ENCODE results near the gene DVL2. TPM values are rescaled to one million over a fixed set of nuclear protein-coding genes. Genes with fewer than 3 reads are reported as not detected.
"Not testable (repeated sequence)": the region's sequence is repeated elsewhere in the genome, so short reads cannot be mapped to it uniquely, and the experiment has no call there.

The DVL2 gene
- total RNA-seq, 1 experiment from 2014 or later = 41.3 TPM

- no peak for DNase-seq
- no peaks in the 10 kb centered on the region for H3K9me3 ChIP-seq
- no peaks in the 10 kb centered on the region for H3K4me1 Mint-ChIP-seq (ENCODE audit: low read depth, unreplicated experiment)
- CTCF ChIA-PET = no interaction called here
- H3K4me1 ChIP-seq = no peaks in the 10 kb centered on the region
- H3K27me3 Mint-ChIP-seq (ENCODE audit: insufficient read depth, unreplicated experiment) = no peaks in the 10 kb centered on the region
- intact Hi-C loops (cut with micrococcal nuclease; ENCODE audit: unreplicated experiment) = no loop called here
- no peak overlapping the region for H3K27ac Mint-ChIP-seq (ENCODE audit: unreplicated experiment)
- TF ChIP-seq CTCF (IDR thresholded peaks at IDR 0.05; ENCODE audit: insufficient read depth in 1 of 2, low read depth in 1 of 2, low read length in 1 of 2, severe bottlenecking in 1 of 2, unreplicated experiment in 1 of 2) = no peak
- POLR2A ChIA-PET = no interaction called here
- no peak overlapping the region for H3K4me3 ChIP-seq (ENCODE audit: low read depth, low read length)
- H3K9me3 Mint-ChIP-seq (ENCODE audit: unreplicated experiment) = no peaks in the 10 kb centered on the region
- H3K4me3 Mint-ChIP-seq (ENCODE audit: unreplicated experiment) = no peak overlapping the region
- no TSS peak for BruUV-seq (replicated peaks)
- no peaks in the 10 kb centered on the region for H3K36me3 Mint-ChIP-seq (ENCODE audit: insufficient read depth, unreplicated experiment)
- no peaks in the 10 kb centered on the region for H3K36me3 ChIP-seq (ENCODE audit: control insufficient read depth, insufficient read depth, low read length)
- H3K27me3 ChIP-seq (replicated peaks; ENCODE audit: control insufficient read depth, insufficient read depth, low read length) = no peaks in the 10 kb centered on the region
Observed at GRCh38 chr17:7184647-7185046, 49.7 kb downstream of the DVL2 start.

- DNase-seq = no peak
- intact Hi-C loops (cut with micrococcal nuclease; ENCODE audit: unreplicated experiment) = no loop called here
- BruUV-seq (replicated peaks) = no TSS peak
- Mint-ChIP-seq H3K4me1 (ENCODE audit: low read depth, unreplicated experiment) (no peaks in the 10 kb centered on the region), H3K9me3 (ENCODE audit: unreplicated experiment) (no peaks in the 10 kb centered on the region), H3K4me3 (ENCODE audit: unreplicated experiment) (no peak overlapping the region), H3K36me3 (ENCODE audit: insufficient read depth, unreplicated experiment) (no peaks in the 10 kb centered on the region), H3K27me3 (ENCODE audit: insufficient read depth, unreplicated experiment) (no peaks in the 10 kb centered on the region), H3K27ac (ENCODE audit: unreplicated experiment) (no peak overlapping the region)
- Histone ChIP-seq H3K4me1 (no peaks in the 10 kb centered on the region), H3K36me3 (ENCODE audit: control insufficient read depth, insufficient read depth, low read length) (no peaks in the 10 kb centered on the region), H3K4me3 (ENCODE audit: low read depth, low read length) (no peak overlapping the region), H3K27me3 (replicated peaks; ENCODE audit: control insufficient read depth, insufficient read depth, low read length) (no peaks in the 10 kb centered on the region), H3K9me3 (no peaks in the 10 kb centered on the region)
- TF ChIP-seq CTCF (IDR thresholded peaks at IDR 0.05; ENCODE audit: insufficient read depth in 1 of 2, low read depth in 1 of 2, low read length in 1 of 2, severe bottlenecking in 1 of 2, unreplicated experiment in 1 of 2) = no peak
- ChIA-PET POLR2A (no interaction called here), CTCF (no interaction called here)
Observed at GRCh38 chr17:7184091-7184488, 50.2 kb downstream of the DVL2 start.

- no peak overlapping the region for H3K27ac Mint-ChIP-seq (ENCODE audit: unreplicated experiment)
- H3K9me3 ChIP-seq = no peaks in the 10 kb centered on the region
- no peaks in the 10 kb centered on the region for H3K27me3 Mint-ChIP-seq (ENCODE audit: insufficient read depth, unreplicated experiment)
- no TSS peak for BruUV-seq (replicated peaks)
- TF ChIP-seq CTCF (IDR thresholded peaks at IDR 0.05; ENCODE audit: insufficient read depth in 1 of 2, low read depth in 1 of 2, low read length in 1 of 2, severe bottlenecking in 1 of 2, unreplicated experiment in 1 of 2) = no peak
- ChIA-PET POLR2A (no interaction called here), CTCF (no interaction called here)
- H3K36me3 Mint-ChIP-seq (ENCODE audit: insufficient read depth, unreplicated experiment) = no peaks in the 10 kb centered on the region
- H3K27me3 ChIP-seq (replicated peaks; ENCODE audit: control insufficient read depth, insufficient read depth, low read length) = no peaks in the 10 kb centered on the region
- no peak overlapping the region for H3K4me3 Mint-ChIP-seq (ENCODE audit: unreplicated experiment)
- DNase-seq = no peak
- no peaks in the 10 kb centered on the region for H3K36me3 ChIP-seq (ENCODE audit: control insufficient read depth, insufficient read depth, low read length)
- H3K4me1 Mint-ChIP-seq (ENCODE audit: low read depth, unreplicated experiment) = no peaks in the 10 kb centered on the region
- H3K4me1 ChIP-seq = no peaks in the 10 kb centered on the region
- H3K9me3 Mint-ChIP-seq (ENCODE audit: unreplicated experiment) = no peaks in the 10 kb centered on the region
- H3K4me3 ChIP-seq (ENCODE audit: low read depth, low read length) = no peak overlapping the region
- intact Hi-C loops (cut with micrococcal nuclease; ENCODE audit: unreplicated experiment) = no loop called here
Observed at GRCh38 chr17:7183433-7184090, 50.8 kb downstream of the DVL2 start.

- H3K36me3 ChIP-seq (ENCODE audit: control insufficient read depth, insufficient read depth, low read length); CTCF ChIA-PET; DNase-seq; H3K4me3 Mint-ChIP-seq (ENCODE audit: unreplicated experiment); H3K36me3 Mint-ChIP-seq (ENCODE audit: insufficient read depth, unreplicated experiment); H3K4me1 ChIP-seq; H3K27me3 ChIP-seq (replicated peaks; ENCODE audit: control insufficient read depth, insufficient read depth, low read length); BruUV-seq (replicated peaks); H3K27me3 Mint-ChIP-seq (ENCODE audit: insufficient read depth, unreplicated experiment); POLR2A ChIA-PET; intact Hi-C loops (cut with micrococcal nuclease; ENCODE audit: unreplicated experiment); H3K27ac Mint-ChIP-seq (ENCODE audit: unreplicated experiment); H3K4me1 Mint-ChIP-seq (ENCODE audit: low read depth, unreplicated experiment); H3K4me3 ChIP-seq (ENCODE audit: low read depth, low read length); H3K9me3 ChIP-seq; H3K9me3 Mint-ChIP-seq (ENCODE audit: unreplicated experiment): not testable (repeated sequence)
Observed at GRCh38 chr17:7182101-7182500, 52.2 kb downstream of the DVL2 start.

All from Caco-2 (cell line).